Mucosa of descending colon (tissue), 3 donors: ENCODE measurements around the gene NAA16. TPM values are rescaled to one million over a fixed set of nuclear protein-coding genes. Genes with fewer than 3 reads are reported as not detected.

ENCODE experiments used
- ATAC-seq: fragments of 200-7000 bp; cut with Tn5 transposase; one replicate; pipeline ENCODE4 v1.9.1; 2020; ENCODE audit warnings: mild to moderate bottlenecking, moderate library complexity
- DNase-seq, 3 donors: peaks; one replicate each; pipeline ENCODE4 v3.0.0-alpha.2; 2020
- H3K36me3 ChIP-seq: fragments of 200-600 bp; one replicate; pipeline ENCODE4 v1.8.0; 2021; ENCODE audit warnings: low read depth, mild to moderate bottlenecking
- H3K4me1 ChIP-seq: fragments of 200-600 bp; one replicate; pipeline ENCODE4 v1.8.0; 2021; ENCODE audit warnings: low read depth, mild to moderate bottlenecking
- H3K4me3 ChIP-seq: fragments of 200-600 bp; one replicate; pipeline ENCODE4 v1.8.0; 2021; ENCODE audit warnings: mild to moderate bottlenecking
- H3K9me3 ChIP-seq: fragments of 200-600 bp; one replicate; pipeline ENCODE4 v1.8.0; 2021; ENCODE audit warnings: mild to moderate bottlenecking
- intact Hi-C, 2 donors: fragments of 100-400 bp; cut with DNase I in 1 of 2; cut with micrococcal nuclease in 1 of 2; formaldehyde crosslinking; loops; one replicate each; pipeline versions ENCODE4 v1.11.0 to v1.11.1; 2022; cut with DNase I, micrococcal nuclease
- total RNA-seq, 3 donors: library from RNA; stranded (reverse); fragmentation: NEBNext Ultra II Directional in 2 of 3; extraction: Animal tissue kit (Norgen Biotek cat#: 25700) in 2 of 3; gene quantifications; one replicate each; pipeline versions ENCODE4 v1.2.1 to v1.2.4, GENCODE V29; 2021 to 2023
- TF ChIP-seq, protein P1 (sequence below): fragments of 200-600 bp; IDR thresholded peaks from one replicate; pipeline ENCODE4 v1.8.0; 2022; ENCODE audit warnings: antibody characterized with exemption, mild to moderate bottlenecking
- donor health status: DM: no; HTN: no; CAD: no; lungs with moderate emphysema.
- donor health status: DM: no; HTN: no; CAD: no.
- donor health status: DM: no; HTN: yes; CAD: no.

NAA16 gene
- total RNA-seq, 3 donors from 2014 or later: 11.0 to 18.6 (median 18.1) TPM

DNA sequence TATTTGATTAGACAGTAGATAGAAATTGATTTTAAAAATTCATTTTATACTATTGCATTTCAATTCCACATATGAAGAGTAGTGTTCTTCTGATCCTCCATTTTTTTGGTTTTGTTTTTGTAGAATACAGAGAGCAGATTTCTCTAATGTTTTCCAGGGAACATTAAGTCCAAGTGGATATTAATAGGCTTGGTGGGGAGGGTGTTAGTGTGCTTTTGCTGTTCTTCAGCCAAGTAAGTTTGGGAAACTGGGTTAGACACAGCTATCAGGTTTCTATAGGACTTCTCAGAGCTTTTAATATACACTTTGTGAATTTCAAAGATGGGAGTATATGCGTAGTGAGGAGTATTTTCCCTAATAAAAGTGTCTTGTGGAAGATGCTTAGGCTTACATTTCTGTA is 21.8 kb downstream of the NAA16 start:
- Histone ChIP-seq H3K4me1 (no peaks in the 10 kb centered on the region), H3K36me3 (no peaks in the 10 kb centered on the region), H3K9me3 (no peaks in the 10 kb centered on the region), H3K4me3 (no peak overlapping the region)
- intact Hi-C loops: no loop called here
- TF ChIP-seq, protein P1, sequence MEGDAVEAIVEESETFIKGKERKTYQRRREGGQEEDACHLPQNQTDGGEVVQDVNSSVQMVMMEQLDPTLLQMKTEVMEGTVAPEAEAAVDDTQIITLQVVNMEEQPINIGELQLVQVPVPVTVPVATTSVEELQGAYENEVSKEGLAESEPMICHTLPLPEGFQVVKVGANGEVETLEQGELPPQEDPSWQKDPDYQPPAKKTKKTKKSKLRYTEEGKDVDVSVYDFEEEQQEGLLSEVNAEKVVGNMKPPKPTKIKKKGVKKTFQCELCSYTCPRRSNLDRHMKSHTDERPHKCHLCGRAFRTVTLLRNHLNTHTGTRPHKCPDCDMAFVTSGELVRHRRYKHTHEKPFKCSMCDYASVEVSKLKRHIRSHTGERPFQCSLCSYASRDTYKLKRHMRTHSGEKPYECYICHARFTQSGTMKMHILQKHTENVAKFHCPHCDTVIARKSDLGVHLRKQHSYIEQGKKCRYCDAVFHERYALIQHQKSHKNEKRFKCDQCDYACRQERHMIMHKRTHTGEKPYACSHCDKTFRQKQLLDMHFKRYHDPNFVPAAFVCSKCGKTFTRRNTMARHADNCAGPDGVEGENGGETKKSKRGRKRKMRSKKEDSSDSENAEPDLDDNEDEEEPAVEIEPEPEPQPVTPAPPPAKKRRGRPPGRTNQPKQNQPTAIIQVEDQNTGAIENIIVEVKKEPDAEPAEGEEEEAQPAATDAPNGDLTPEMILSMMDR: no peak
- ATAC-seq (no peak), DNase-seq (no peak)

GRCh38 chr13:41334810-41335209 is 23.7 kb downstream of the NAA16 start:
- intact Hi-C loops: no loop called here
- TF ChIP-seq, protein P1: no peak
- H3K4me1 ChIP-seq: no peaks in the 10 kb centered on the region
- H3K9me3 ChIP-seq: no peaks in the 10 kb centered on the region
- no peaks in the 10 kb centered on the region for H3K36me3 ChIP-seq
- no peak overlapping the region for H3K4me3 ChIP-seq
- ATAC-seq: no peak
- DNase-seq: no peak

GRCh38 chr13:41344358-41344757 is 33.3 kb downstream of the NAA16 start:
- Histone ChIP-seq H3K9me3 (no peaks in the 10 kb centered on the region), H3K4me1 (no peaks in the 10 kb centered on the region), H3K36me3 (no peaks in the 10 kb centered on the region), H3K4me3 (no peak overlapping the region)
- DNase-seq (no peak), ATAC-seq (no peak)
- TF ChIP-seq, protein P1: no peak
- intact Hi-C loops: no loop called here

GRCh38 chr13:41345165-41345913 is 34.3 kb downstream of the NAA16 start:
- TF ChIP-seq, protein P1: no peak
- Histone ChIP-seq H3K36me3 (no peaks in the 10 kb centered on the region), H3K9me3 (no peaks in the 10 kb centered on the region), H3K4me1 (no peaks in the 10 kb centered on the region), H3K4me3 (no peak overlapping the region)
- no peak for DNase-seq
- ATAC-seq: no peak
- intact Hi-C loops: no loop called here

DNA sequence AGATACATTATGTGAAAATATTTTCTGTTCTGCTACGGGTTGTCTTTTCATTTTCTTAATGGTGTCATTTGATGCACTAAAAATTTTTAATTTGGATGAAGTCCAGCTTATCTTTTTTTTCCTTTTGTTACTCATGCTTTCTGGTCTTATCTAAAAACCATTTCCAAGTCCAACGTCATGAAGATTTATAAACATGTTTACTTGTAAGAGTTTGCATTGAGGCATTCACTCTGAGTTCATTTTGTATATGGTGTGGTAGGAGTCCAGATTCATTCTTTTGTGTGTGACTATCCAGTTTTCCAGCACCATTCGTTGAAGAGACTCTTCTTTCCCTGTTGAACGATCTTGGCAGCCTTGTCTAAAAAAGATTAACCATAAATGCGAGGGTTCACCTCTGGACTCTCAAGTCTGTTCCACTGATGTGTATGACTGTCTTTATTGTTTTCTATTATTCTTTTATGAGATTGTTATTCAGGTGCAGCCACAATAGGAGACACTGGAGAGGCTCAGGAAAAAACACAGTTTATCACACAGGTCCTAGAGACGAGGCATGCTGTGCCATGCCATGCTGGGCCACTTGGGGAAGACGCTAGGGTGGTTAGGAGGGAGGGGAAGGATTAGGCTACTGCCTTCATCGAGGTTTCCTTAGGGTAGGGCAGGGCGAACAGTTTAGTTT is 35.0 kb downstream of the NAA16 start:
- Histone ChIP-seq H3K4me1 (no peaks in the 10 kb centered on the region), H3K36me3 (no peaks in the 10 kb centered on the region), H3K9me3 (no peaks in the 10 kb centered on the region), H3K4me3 (no peak overlapping the region)
- ATAC-seq (peak; percentile 53), DNase-seq (no peak)
- intact Hi-C loops: no loop called here
- TF ChIP-seq, protein P1: no peak
